Endothelial cell of umbilical vein (primary cell): ENCODE results near the gene TECTB. TPM values are rescaled to one million over a fixed set of nuclear protein-coding genes. Genes with fewer than 3 reads are reported as not detected.
A peak's percentile ranks its signal among the peaks of the same experiment; 100 is the strongest.

Experiments
- BruUV-seq: library from RNA; stranded (reverse); fragments of 400-500 nt; replicated peaks from 2 replicates; lab custom pipeline; 2021; lab: Mats Ljungman, UMichigan
- CTCF ChIA-PET: fragments of 300-600, 350-600 bp; sonication (Branson Sonifier 250); formaldehyde crosslinking; loops from one replicate; lab custom pipeline; 2021; ENCODE audit warnings: antibody characterized with exemption, inconsistent platforms; lab: Charles Lee
- POLR2A ChIA-PET: fragments of 300-600, 350-600 bp; sonication (Branson Sonifier 250); formaldehyde crosslinking; loops from one replicate; lab custom pipeline; 2021; ENCODE audit warnings: antibody characterized with exemption, inconsistent platforms; lab: Charles Lee
- DNase-seq: peaks from one replicate; pipeline ENCODE4 v3.0.0-alpha.2; 2011; ENCODE audit warnings: low read depth, low spot score
- FAIRE-seq: peaks from 2 replicates; lab custom pipeline; 2011; peaks lifted over from hg19 to GRCh38; lab: Jason Lieb, UNC
- H2AFZ ChIP-seq: 2 replicates; pipeline ENCODE4 v1.6.0; 2012; ENCODE audit warnings: low read depth, low read length, control low read depth, inconsistent platforms
- H3K27ac ChIP-seq: 2 replicates; pipeline ENCODE4 v1.5.1; 2011; ENCODE audit warnings: low read depth, mild to moderate bottlenecking, control low read depth, low read length, moderate library complexity; ENCODE audit not compliant: insufficient read depth
- H3K27me3 ChIP-seq, 2 experiments: 2 replicates each; pipeline versions ENCODE4 v1.6.0 to v1.6.1; 2011; ENCODE audit warnings: low read length in 2 of 2, mixed read lengths in 1 of 2; ENCODE audit not compliant: control insufficient read depth in 2 of 2, insufficient read depth in 2 of 2
- H3K36me3 ChIP-seq, 2 experiments: 2 replicates in 1 of 2; 3 replicates in 1 of 2; pipeline ENCODE4 v1.5.1; 2011; ENCODE audit warnings: low read length in 2 of 2, mild to moderate bottlenecking in 1 of 2, moderate library complexity in 1 of 2; ENCODE audit not compliant: control insufficient read depth in 2 of 2, insufficient read depth in 2 of 2; ENCODE audit errors: extremely low read depth in 1 of 2
- H3K4me1 ChIP-seq: 3 replicates; pipeline ENCODE4 v1.5.1; 2011; ENCODE audit warnings: mild to moderate bottlenecking, low read length; ENCODE audit not compliant: control insufficient read depth, insufficient read depth; ENCODE audit errors: extremely low read depth
- H3K4me2 ChIP-seq: 2 replicates; pipeline ENCODE4 v1.6.1; 2011; ENCODE audit warnings: low read length, control low read depth, mixed read lengths; ENCODE audit not compliant: insufficient read depth
- H3K4me3 ChIP-seq, 3 experiments: fragments of 200-600 bp in 1 of 3; sonication (generic), shearing (Covaris generic) in 1 of 3; replicated peaks in 1 of 3; 2 replicates each; pipeline ENCODE4 v1.5.1; 2011 to 2016; ENCODE audit warnings: control low read depth in 3 of 3, low read length in 3 of 3, mild to moderate bottlenecking in 2 of 3, inconsistent platforms in 1 of 3, low read depth in 1 of 3, moderate library complexity in 1 of 3; ENCODE audit not compliant: insufficient read depth in 1 of 3
- H3K79me2 ChIP-seq: 2 replicates; pipeline ENCODE4 v1.6.0; 2012; ENCODE audit warnings: low read length, inconsistent platforms; ENCODE audit not compliant: control insufficient read depth, insufficient read depth
- H3K9ac ChIP-seq: replicated peaks from 2 replicates; pipeline ENCODE3; 2011; ENCODE audit warnings: low read length, control low read depth; ENCODE audit not compliant: insufficient read depth; ENCODE audit errors: extremely low read depth
- H3K9me1 ChIP-seq: replicated peaks from 3 replicates; pipeline ENCODE4 v1.6.0; 2011; ENCODE audit warnings: mild to moderate bottlenecking, low read length; ENCODE audit not compliant: control insufficient read depth, insufficient read depth; ENCODE audit errors: extremely low read depth
- H3K9me3 ChIP-seq: replicated peaks from 2 replicates; pipeline ENCODE4 v1.5.1; 2012; ENCODE audit warnings: low read length, inconsistent platforms; ENCODE audit not compliant: control insufficient read depth, insufficient read depth
- H4K20me1 ChIP-seq: replicated peaks from 2 replicates; pipeline ENCODE3; 2011; ENCODE audit warnings: mild to moderate bottlenecking, low read length; ENCODE audit not compliant: control insufficient read depth, insufficient read depth; ENCODE audit errors: extremely low read depth
- EZH2 ChIP-seq: IDR thresholded peaks from 2 replicates; pipeline ENCODE4 v1.6.1; 2012; ENCODE audit warnings: borderline replicate concordance, low read depth, mild to moderate bottlenecking, moderate library complexity, low read length, inconsistent platforms; ENCODE audit not compliant: severe bottlenecking
- GATA2 ChIP-seq: IDR thresholded peaks from 2 replicates; pipeline ENCODE4 v1.7.0; 2011; ENCODE audit warnings: low read depth, mild to moderate bottlenecking, moderate library complexity, mixed read lengths, low read length; ENCODE audit not compliant: insufficient read length, insufficient read depth
- JUN ChIP-seq: IDR thresholded peaks from 2 replicates; pipeline ENCODE4 v1.6.1; 2011; ENCODE audit warnings: borderline replicate concordance, low read depth; ENCODE audit not compliant: insufficient read length, insufficient read depth
- POLR2A ChIP-seq: IDR thresholded peaks from 2 replicates; pipeline ENCODE4 v1.6.1; 2012; ENCODE audit warnings: low read depth, mild to moderate bottlenecking, control low read depth, low read length
- POLR2AphosphoS5 ChIP-seq: IDR thresholded peaks from 2 replicates; pipeline ENCODE4 v1.6.1; 2012; ENCODE audit warnings: low read depth, mild to moderate bottlenecking, control low read depth, low read length, moderate library complexity; ENCODE audit not compliant: insufficient read depth
- dilution Hi-C: fragments of 300-500 bp; cut with MboI; formaldehyde crosslinking; loops from one replicate; pipeline ENCODE4 v1.15.0; 2019; ENCODE audit warnings: low sequenced_read_pairs; ENCODE audit not compliant: extremely low pct_ligation_motif_present
- intact Hi-C: fragments of 100-400 bp; cut with micrococcal nuclease; formaldehyde crosslinking; loops from one replicate; pipeline ENCODE4 v1.10.0; 2022
- polyA plus RNA-seq, 4 experiments: library from polyadenylated mRNA; depleted of rRNA in 3 of 4; stranded (reverse) in 3 of 4; unstranded in 1 of 4; fragments of >200 nt; gene quantifications; 2 replicates each; pipeline versions ENCODE4 v1.2.1 to v1.2.3, GENCODE V29; 2011 to 2012; ENCODE audit warnings: missing spikeins in 1 of 4
- total RNA-seq: library from RNA; stranded (reverse); gene quantifications from 2 replicates; pipeline ENCODE4 v1.2.3, GENCODE V29; 2021
- TF ChIP-seq, protein P1 (sequence below), 2 donors: IDR thresholded peaks; 1 replicate in 1 of 2; 2 replicates in 1 of 2; pipeline ENCODE4 v1.5.1; 2011; ENCODE audit warnings: low read length in 2 of 2, mild to moderate bottlenecking in 2 of 2, moderate library complexity in 2 of 2, control low read depth in 1 of 2, inconsistent platforms in 1 of 2, low read depth in 1 of 2; ENCODE audit not compliant: insufficient read depth in 1 of 2; ENCODE audit errors: extremely low read depth in 1 of 2
- TF ChIP-seq, protein P2 (sequence below): IDR thresholded peaks from 2 replicates; pipeline ENCODE4 v1.6.1; 2011; ENCODE audit not compliant: insufficient read depth, insufficient read length

The TECTB gene
- total and polyA plus RNA-seq, 2 donors (not counting 3 experiments of a cell fraction or from before 2014, with no cell fraction given): not detected

DNA sequence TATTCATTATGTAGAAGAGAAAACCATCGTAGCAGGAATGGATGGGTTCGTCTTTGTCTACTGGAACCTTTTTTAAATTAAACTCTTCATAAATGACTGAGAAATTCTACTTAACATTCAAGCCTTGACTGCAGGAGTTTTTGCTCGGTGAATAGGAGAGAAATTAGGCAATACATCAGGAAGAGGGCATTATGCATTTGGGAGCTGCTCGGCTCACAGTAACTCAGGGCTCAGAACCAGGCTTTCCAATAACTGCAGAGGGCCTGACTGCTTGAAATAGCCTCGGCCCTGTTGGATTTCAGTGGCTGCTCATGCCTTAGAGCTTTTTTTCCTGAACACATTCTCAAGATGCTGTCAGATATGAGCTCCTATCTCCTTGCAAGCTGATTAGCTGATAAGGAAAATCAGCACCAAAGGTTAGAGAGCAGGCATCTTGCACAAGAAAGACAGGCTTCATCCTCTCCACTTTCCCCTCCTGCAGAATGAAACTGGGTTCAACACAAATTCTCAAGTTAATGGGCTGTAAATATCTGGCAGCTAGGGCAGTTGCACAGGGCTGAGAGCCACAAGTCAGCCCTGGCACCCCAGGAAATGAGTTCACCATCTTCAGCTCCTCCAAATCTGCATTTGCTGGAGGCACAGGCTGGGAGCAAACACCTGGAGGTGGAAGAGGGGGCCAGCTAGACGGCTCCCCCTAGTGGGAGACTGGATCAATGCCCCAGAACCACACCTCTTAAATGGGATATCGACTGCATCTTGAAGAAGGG is 24.3 kb downstream of the TECTB start:
- FAIRE-seq (peak; percentile 71), DNase-seq (peak; percentile 23)
- Histone ChIP-seq H3K4me2 (no peak overlapping the region), H3K9me3 (no peaks in the 10 kb centered on the region), H3K4me3 (no peak overlapping the region), H3K9ac (no peak overlapping the region), H3K79me2 (no peaks in the 10 kb centered on the region), H3K27ac (no peak overlapping the region), H3K36me3 (no peaks in the 10 kb centered on the region), H3K4me1 (no peaks in the 10 kb centered on the region), H2AFZ (no peak overlapping the region), H4K20me1 (no peaks in the 10 kb centered on the region), H3K9me1 (no peaks in the 10 kb centered on the region), H3K27me3 (peaks cover 6 to 27% of the 10 kb centered on the region in 2 experiments)
- no peak for TF ChIP-seq JUN
- TF ChIP-seq, protein P1, sequence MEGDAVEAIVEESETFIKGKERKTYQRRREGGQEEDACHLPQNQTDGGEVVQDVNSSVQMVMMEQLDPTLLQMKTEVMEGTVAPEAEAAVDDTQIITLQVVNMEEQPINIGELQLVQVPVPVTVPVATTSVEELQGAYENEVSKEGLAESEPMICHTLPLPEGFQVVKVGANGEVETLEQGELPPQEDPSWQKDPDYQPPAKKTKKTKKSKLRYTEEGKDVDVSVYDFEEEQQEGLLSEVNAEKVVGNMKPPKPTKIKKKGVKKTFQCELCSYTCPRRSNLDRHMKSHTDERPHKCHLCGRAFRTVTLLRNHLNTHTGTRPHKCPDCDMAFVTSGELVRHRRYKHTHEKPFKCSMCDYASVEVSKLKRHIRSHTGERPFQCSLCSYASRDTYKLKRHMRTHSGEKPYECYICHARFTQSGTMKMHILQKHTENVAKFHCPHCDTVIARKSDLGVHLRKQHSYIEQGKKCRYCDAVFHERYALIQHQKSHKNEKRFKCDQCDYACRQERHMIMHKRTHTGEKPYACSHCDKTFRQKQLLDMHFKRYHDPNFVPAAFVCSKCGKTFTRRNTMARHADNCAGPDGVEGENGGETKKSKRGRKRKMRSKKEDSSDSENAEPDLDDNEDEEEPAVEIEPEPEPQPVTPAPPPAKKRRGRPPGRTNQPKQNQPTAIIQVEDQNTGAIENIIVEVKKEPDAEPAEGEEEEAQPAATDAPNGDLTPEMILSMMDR (IDR thresholded peaks at IDR 0.05; ENCODE audit: extremely low read depth in 1 of 2, insufficient read depth in 1 of 2, low read depth in 1 of 2, low read length in 2 of 2): peak; percentile 73 to 82
- TF ChIP-seq, protein P2, sequence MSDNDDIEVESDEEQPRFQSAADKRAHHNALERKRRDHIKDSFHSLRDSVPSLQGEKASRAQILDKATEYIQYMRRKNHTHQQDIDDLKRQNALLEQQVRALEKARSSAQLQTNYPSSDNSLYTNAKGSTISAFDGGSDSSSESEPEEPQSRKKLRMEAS: no peak
- TF ChIP-seq POLR2A: no peak
- TF ChIP-seq GATA2: no peak
- TF ChIP-seq EZH2: no peak
- no peak for TF ChIP-seq POLR2AphosphoS5
- intact Hi-C loops: no loop called here
- dilution Hi-C loops: no loop called here
- POLR2A ChIA-PET: no interaction called here
- CTCF ChIA-PET: interaction anchor here (0.6 to 4.8 kb wide), 19 partner anchors 8 to 1505 kb away, joined by 3 to 40 read pairs (median 3); no protein-coding TSS in a partner anchor
- no TSS peak for BruUV-seq
